HG03196 (cell line): ENCODE data around the gene VPS16.

Source experiments
- ATAC-seq: cut with Tn5 transposase; IDR thresholded peaks from one replicate; pipeline ENCODE4 v1.9.1; 2021; ENCODE audit not compliant: unreplicated experiment

VPS16 gene

DNA sequence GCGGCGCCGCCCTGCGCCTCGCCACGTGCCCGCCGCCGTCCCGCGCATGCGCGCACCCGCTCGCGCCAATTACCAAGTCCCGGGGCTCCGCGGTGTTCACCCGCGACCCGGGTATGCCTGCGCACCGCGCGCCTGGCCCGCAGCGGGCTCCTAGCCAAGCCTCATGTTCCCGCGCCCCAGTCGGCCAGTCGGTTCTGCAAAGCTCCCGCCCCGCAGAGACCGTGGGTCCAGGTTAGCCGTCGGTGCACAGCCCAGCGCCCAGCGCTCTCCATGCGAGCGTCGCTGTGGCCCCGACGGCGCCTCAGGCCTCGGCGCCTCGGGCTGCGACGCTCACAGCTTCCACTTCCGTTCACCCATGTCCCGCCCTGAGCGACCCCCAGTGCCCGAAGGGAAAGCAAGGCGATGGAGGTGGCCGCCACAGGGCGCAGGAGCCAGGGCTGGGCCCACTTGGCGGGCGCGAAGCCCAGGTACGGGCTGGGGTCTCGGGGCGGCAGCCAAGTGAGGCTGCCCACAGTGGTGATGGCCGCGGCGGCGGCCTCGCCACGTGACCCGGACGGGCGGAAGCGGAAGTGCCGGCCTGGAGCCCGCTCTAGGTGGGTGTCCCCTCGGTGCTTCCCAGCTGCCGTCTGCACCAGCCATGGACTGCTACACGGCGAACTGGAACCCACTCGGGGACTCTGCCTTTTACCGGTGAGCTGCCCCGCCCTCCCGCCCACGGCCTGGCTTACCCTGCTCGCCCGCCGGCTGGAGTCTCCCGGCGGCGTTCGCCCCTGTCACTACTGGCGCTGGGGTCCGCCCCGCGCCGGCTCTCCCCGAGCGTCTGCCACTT, at the start of gene VPS16, which contains the start of gene PCED1A:
Gene VPS16, plus strand, starts transcription at position 608 of the 829 bp plus-strand sequence. Its CDS starts 30 bp downstream, at position 638.
Gene PCED1A, minus strand, starts transcription at position 518 of the 829 bp plus-strand sequence. CDS start 743 bp downstream, outside the sequence.
- ATAC-seq, result peak; percentile 94

DNA sequence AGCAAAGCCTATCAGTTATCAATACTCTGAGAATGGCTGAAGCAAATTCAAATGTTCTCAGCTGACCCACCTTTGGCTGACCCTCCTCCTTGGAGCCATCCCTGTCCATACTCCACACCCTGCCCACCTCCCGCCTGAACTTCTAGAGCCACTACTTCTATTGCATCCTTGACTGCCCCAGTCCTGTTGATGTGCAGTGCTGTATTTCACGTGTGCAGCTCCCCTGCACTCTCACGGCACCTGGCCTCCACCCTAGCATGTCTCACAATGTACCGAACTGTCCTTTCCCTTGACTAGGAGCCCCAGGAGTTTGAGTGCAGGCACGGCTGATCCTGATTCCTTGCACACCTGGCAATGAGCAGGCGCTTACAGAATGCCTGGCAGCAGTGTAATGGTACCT, 47.1 kb upstream of the VPS16 start:
- no peak for ATAC-seq

DNA sequence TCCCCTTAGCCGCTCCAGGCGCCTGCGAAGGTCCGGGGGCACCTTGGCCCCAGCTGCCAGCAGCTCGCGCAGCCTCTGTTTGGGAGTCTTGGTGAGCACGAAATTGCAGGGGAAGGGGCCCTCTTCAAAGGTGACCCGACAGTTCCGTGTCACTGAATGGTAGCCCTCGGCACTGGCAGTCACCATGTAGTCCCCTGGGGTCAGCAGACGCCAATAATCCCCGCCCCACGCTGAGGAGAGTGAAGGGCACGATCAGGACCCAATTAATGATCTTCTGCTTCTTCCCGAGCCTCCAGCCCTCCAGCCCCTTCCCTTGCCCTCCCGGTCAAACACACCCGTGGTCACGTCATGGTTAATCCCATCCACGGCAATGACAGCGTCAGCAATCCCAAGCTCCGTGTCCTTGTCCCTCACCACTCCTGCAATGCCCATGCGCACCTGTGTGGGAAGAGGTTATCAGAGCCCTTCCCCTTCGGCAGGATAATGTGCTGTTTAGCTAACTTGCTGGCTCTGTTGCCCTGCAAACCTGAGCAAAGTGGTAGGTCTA, 46.3 kb upstream of the VPS16 start:
- ATAC-seq, result no peak

DNA sequence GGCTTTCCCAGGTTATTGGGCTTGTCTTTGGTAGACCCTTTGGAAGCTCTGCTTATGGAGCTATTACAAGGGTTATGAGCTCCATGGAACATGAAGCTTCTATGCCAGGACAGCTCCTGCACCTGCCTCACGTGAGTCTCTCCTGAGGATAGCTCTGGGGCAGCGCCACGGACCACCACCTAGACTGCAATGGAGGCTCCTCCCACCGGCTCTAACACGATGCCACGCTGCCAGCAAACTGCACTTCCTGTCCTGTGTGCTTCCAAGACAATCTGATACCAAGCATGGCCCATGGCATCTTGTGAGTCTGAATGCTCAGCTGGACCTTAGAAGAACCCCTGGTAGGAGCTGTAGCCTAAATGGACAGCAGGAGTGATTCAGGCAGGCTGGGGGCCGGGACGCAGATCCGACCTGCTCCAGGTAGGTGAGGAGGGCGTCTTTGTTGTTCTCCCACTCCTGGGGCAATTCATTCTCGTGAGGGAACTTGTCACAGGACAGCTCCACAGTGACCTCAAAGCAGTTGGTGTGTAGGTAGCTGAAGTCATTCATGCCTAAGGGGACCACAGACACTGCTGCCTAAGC, 45.6 kb upstream of the VPS16 start:
- ATAC-seq, result no peak

DNA sequence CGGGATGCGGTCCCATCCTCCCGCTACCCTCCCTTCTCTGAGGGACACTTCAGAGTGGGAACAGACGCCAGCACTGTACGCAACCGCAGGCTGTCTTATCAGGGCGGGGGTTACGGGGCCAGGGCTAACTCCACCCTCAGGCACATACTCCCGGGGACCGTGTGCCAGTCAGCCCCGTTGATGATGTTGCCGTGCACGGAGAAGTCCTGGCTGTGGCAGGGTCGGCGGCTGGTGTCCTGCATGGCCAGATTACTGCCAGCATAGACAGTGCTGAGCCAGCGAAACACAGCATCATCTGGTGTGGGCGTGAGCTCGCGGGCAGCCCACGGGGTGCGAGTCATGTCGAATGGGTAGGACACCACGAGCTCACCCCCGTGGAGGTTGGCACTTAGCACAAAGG, 45.1 kb upstream of the VPS16 start:
- no peak for ATAC-seq

DNA sequence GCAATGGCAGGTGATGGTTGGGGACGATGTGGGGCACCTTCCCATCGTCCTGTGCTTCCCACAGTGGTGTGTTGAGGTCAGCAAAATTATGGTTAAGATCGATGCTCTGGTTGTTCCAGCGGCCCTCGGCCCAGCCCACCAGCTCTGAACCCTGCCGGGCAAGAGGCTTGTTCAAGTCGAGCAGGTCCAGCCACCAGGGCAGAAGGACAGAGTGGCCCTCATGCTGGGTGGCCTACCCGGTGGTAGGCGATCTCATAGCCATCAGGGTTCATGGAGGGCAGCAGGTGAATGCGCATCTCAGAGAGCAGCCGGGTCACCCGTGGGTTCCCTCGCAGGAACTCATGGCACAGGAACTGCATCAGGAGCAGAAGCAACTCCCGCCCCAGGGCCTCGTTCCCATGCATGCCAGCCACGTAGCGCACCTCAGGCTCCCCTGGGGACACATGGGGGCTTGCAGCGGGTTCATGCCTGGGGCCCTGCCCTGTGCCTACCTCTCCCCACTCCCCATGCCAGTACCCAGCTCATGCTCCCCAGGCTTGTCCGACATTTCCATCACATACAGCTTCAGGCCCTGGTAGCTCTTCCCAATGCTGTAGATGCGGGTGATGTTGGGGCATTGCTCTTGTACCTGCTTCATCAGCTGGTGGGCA, 44.4 kb upstream of the VPS16 start:
- ATAC-seq, result no peak

DNA sequence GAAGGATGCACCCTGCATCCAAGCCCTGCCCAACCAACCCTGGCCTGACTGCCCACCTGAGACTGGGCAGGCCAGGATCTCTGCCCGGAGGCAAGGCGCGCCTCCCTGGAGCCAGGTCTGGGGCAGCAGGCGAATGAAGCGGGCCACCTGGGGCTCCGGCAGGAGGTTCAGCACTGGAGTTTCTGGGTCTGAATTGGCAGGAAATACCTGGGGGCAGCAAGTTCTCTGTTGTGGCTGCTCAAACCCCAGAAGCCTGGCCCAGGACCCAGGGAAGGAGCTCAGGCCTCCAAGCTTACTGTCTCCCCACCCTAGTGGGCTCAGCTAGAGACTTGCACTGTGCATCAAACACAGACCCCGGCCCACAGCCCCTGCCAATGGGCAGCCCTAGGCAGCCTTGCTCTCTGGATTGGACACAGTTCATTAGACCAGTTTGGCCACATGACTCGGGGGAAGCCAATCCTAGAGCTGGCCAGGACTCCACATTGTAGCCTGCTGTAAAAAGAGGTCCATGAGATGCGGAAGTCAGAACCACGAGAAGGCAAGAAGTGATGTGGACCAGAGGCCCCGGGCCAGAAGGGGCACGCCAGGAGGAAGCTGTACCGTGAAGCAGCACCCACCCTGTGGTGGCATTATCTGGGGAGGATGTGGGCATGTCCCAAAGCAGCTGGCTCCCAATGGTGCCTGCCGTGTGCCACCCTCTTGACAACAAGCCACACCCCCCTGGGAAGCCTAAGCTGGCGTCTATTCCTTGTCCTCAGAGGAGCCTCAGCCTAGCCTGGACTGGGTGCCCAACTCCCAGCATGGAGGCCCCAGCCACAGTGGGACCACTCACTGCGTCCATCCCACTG, 43.2 kb upstream of the VPS16 start:
- ATAC-seq, result no peak

DNA sequence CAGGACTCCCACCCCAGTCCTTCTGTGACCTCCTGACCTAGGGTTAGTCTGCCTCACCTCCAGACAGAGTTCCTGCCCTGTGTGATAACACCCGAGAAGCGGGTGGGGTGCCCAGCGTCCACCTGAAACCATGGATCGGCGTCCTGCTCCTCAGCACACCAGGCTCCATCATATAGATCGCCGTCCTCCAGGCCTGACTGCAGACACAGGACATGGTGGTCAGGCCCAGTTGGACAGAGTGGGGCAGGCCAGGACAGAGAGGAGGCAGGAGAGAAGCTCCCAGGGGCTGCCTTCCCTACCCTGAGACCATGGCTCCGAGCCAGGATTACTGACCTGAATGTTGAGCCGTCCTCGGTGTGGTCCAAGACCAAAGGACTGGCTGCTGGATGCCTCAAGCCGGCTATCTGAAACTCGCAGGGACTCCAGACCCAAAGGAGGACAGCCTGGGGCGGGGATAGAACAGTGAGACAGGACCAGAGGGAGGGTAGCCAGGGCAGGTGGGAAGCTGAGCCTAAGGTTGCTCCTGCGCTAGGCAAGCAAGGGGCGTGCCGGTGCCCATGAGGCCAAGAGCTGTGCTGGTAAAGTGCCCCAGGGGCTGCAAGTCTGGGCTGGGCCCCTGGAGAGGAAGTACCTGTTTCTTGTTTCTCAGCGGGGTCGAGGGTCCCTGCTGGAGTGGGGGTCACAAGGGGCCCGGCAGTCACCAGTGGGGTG, 42.3 kb upstream of the VPS16 start:
- ATAC-seq, result no peak

DNA sequence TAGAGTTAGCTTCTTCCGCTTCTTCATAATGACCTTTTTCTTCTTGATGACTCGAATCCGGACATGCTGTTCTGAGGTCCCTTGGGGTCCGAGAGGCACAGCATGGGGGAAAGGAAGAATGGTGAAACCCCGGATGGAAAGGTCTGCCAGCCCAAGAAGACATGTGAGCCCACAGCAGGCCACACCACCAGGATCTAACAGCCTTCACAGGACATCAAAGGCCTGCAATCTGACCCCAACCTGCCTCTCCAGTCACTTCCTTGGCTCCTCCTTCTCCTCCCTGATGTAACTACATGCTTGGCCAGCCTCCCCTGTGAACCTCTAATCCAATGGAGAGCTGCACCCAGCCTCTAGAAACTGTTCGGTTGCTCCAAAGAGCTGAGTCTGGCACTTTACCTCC, 41.7 kb upstream of the VPS16 start:
- ATAC-seq, result no peak

DNA sequence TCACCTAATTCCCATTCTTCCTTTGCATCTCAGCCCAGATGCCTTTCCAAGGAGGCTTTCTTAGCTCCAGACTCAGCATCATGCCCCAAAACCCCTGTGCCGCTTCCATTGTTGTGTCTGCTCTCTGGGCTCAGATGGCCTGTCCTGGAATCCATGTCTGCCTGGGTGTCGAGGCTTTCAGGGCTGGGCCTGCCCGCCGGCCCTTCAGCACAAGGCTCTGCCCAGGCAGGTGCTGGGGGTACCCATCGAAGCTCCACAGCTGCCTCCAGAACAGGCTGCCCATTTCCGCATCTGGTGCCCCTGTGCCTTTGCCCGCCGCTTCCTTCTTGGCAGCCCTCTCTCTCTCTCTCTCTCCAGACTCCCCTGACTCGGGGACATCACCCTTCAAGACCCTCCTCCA, 41.3 kb upstream of the VPS16 start:
- no peak for ATAC-seq

DNA sequence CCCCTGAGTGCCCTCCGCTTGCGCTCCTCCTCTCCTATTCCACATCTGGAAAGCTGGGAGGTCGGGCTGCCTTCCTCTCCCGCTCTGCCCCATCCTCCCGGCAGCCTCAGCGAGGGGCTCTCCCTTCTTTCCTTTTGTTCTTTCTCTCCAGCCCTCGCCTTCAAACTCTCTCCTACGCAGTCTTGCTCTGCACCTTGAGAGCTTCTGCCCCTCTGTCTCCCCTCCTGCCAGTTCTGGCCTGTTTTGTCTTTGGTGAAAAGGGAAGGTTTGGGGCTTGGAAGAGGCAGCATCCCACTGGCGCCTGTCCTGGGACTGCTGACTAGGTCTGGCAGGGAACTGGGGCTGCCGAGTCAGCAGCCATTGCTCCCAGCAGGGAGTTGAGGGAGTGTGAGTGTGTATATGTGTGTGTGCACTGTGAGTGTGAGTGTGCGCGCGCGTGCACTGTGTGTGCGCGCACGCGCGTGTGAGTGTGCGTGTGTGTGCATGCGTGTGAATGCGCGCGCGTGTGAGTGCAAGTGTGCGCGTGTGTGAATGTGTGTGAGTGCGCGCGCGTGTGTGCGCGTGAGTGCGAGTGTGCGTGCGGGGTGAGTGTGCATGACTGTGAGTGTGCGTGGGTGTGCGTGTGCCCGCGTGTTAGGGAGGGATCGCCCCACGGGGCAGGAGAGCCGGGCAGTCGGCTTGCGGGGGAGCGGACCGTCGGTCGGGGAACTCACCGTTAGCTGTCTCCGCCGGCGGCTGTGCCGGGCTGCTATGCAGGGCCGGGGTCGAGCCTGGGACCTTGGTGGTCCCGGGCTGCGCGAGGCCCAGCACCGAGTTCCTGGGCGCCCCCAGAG, 40.6 kb upstream of the VPS16 start:
- ATAC-seq, result no peak

DNA sequence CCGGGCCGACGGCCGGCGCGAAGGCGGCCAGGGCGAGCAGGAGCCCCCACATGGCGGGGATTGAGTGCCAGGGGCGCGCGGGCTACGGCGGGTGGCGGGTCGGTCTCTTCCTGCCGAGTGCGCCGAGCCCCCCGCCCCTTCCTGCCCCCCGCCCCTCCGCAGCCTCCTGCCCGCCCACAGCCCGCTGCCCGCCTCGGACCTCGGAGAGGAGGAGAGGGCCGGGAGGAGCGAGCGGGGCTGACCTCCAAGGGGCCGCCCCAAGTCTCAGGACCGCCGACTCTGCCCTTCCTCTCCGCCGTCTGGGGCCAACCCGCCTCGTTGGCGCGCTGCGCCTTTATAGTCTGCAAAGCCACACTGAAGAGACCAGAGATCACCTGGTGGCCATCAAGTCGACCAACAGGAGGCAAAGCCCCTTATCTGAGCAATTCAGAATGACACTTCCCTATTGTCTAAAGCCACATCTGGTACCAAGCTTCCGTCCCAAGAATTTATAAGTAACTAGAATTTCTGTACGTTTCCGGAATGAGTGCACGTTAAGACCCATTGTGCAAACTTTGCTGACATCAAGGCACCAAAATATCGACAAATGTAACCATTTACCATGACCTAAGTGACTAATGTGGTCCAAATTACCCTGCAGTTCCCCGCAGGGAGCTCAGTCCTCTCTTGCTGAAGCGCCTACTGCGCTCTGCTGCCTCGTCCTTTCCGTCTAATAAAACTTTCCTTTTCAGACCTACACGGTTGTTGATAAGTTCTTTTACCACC, 39.8 kb upstream of the VPS16 start, which contains the start of gene CPXM1:
Gene CPXM1, minus strand, starts transcription at position 107 of the 765 bp plus-strand sequence. Its CDS starts 55 bp downstream, at position 52.
- ATAC-seq, result no peak

DNA sequence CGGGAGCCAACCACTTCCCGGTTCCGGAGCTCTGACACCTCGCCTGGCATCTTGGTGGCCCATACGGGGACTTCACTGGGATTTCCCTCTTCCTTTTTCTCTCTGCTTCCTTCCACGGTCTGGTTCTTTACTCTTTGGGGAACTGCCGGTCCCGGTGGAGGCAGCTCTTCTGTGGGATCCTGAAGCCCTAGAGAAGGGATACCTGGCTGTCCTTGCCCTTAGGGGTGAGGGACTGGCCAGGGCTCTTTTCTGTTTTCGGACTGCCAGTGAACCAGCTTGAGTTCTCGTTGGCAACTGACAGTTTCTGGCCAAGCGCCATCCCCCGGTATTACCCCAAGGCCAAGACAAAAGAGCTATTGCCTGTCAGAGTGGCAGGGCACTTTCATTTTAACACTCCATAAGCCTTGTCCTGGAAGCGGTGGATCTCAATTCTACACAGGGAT, 39.2 kb upstream of the VPS16 start:
- ATAC-seq, result no peak

DNA sequence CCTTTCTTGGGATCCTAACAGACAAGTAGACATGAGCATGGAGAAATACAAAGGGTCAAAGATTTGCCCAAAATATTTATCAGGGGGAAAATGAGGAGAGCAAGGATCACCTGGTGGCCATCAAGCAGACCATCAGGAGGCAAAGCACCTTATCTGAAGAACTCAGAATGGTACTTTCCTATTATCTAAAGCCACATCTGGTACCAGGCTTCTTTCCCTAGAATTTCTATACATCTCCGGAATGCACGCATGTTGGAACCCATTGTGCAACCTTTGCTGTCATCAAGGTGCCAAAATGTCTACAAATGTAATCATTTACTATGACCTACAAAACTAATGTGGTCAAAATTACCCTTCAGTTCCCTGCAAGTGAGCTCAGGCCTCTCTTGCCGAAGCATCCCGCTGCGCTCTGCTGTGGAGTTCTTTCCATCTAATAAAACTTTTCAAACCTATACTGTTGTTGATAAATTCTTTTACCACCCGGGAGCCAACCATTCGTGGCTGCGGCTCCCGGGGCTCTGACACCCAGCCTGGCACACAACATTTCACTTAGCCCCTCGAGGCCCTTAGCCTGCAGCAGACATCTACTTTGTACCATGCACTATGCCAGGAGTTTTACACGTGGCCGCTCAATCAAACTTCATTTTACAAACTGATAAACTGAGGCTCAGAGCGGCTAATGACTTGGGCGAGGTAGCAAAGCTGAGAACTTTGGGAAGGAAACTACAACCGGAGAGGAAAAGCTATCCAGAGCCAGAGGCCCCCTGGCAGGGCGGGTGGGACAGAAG, 36.3 kb upstream of the VPS16 start:
- ATAC-seq, result no peak

DNA sequence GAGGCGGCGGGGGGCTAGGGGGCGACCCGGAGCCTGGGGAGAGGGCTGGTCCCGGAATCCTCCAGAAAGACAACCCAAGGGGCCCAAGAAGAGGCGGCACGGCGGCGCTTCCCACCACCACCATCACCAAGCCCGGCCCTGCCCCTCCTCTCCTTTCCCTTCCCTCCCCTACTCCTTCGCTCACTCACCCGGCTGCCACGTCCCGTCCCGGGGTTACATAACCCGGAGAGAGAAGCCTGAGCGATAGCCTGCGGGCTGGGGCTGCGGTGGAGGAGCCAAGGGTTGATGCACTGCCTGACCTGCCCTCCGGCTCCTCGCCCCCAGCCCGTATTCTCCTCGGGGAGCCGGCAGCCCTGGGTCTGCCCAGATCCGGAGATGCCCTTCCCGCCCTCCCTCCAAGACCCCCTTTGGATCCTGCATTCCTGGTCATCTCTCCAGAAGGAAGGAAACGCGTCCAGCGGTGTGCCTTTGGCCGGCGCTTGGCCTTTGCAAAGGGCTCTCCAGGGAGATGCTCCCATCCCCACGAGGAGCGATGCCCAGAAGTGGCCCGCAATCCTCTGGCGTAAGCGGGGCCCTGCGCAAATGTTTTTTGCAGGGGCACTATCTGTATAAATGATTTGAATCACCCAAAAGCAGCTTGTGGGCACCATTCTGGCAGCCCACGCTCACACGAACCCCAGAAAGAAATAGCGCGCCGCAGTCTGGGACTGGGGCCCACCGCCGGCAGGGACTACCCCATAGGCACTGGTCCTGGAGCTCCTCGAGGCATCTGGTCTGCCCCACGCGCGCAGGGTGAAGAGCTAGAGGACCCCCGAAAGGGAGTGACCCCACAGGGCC, 35.5 kb upstream of the VPS16 start:
- no peak for ATAC-seq

DNA sequence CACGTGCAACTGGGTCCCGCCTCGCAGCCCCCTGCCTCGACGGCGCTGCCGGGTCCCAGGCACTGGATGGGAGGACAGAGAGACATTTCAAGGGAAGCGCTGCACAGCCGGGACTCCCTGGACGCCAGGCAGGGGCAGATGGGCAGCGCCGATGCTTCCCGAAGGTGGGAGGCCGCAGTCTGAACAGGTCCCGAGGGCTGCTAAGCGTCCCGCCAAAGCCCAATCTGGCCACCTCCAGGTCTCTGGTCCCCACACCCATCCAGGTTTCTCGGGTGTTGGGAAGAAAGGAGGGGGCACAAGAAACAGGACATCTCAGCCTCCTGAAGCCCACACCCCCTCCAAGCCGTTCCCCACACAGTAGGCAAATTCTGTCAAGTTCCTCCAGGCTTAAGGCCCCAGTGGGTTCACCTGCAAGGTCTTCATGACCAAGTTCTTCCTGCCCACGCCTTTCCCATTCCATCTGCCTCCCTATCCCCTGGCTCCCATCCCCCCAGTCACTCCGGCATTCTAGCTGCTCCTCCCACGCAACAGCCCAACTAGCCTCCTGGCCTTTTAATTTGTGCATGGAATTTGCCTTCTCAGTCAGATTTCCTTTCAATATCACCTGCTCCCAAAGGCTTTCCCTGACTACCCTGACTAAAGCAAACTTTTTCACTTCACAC, 34.7 kb upstream of the VPS16 start:
- no peak for ATAC-seq
